MM.1S (cell line): ENCODE results near the gene TNFSF8.

Experiments
- EZH2 ChIP-seq: fragments of 300-600 bp; sonication (generic); optimal IDR thresholded peaks from 2 replicates; pipeline ENCODE3; 2017; ENCODE audit warnings: low read depth, mild to moderate bottlenecking, antibody characterized with exemption, low read length, mixed read lengths
- TF ChIP-seq, protein P1 (sequence below): fragments of 300-600 bp; sonication (generic); IDR thresholded peaks from 2 replicates; pipeline ENCODE4 v1.5.1; 2016; ENCODE audit warnings: antibody characterized with exemption, low read length, mixed read lengths

GRCh38 chr9:114965564-114965963 is 35.2 kb upstream of the TNFSF8 start:
- TF ChIP-seq, protein P1, sequence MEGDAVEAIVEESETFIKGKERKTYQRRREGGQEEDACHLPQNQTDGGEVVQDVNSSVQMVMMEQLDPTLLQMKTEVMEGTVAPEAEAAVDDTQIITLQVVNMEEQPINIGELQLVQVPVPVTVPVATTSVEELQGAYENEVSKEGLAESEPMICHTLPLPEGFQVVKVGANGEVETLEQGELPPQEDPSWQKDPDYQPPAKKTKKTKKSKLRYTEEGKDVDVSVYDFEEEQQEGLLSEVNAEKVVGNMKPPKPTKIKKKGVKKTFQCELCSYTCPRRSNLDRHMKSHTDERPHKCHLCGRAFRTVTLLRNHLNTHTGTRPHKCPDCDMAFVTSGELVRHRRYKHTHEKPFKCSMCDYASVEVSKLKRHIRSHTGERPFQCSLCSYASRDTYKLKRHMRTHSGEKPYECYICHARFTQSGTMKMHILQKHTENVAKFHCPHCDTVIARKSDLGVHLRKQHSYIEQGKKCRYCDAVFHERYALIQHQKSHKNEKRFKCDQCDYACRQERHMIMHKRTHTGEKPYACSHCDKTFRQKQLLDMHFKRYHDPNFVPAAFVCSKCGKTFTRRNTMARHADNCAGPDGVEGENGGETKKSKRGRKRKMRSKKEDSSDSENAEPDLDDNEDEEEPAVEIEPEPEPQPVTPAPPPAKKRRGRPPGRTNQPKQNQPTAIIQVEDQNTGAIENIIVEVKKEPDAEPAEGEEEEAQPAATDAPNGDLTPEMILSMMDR: no peak
- TF ChIP-seq EZH2: no peak
